Astrocyte (in vitro differentiated cells and primary cell): ENCODE data around the gene SUGP2.

Experiments
- CTCF ChIP-seq: IDR thresholded peaks from 2 replicates; pipeline ENCODE4 v1.5.1; 2011; ENCODE audit warnings: low read depth, mild to moderate bottlenecking, inconsistent platforms, low read length, moderate library complexity; ENCODE audit not compliant: insufficient read depth
- EZH2 ChIP-seq: IDR thresholded peaks from 2 replicates; pipeline ENCODE4 v1.6.1; 2012; ENCODE audit warnings: mild to moderate bottlenecking, low read length, inconsistent platforms; ENCODE audit not compliant: insufficient read depth

DNA sequence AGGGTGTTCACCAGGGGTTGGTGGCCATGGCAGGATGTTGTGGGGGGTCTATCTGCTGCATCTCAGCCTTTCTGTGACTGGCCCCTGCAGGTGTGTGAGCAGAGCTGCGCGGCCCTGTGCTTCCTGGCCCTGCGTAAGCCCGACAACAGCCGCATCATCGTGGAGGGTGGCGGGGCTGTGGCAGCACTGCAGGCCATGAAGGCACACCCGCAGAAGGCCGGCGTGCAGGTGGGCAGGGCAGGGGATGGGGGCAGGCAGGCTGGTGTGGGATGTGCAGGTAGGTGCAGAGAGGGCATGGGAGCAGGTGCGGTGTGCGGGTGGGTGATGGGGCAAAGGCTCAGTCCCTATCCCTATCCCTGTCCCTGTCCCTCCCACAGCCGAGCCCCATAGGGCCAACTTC lies 22.4 kb upstream of the SUGP2 start:
- TF ChIP-seq CTCF: no peak
- TF ChIP-seq EZH2: no peak
